SIG-M5 (cell line): Measurements from ENCODE around the gene IPO11.

Experiments used
- DNase-seq: peaks from one replicate; lab custom pipeline; 2025; lab: John Stamatoyannopoulos, UW

IPO11 gene

GRCh38 chr5:62572918-62573514 lies 160.5 kb downstream of the IPO11 start:
- DNase-seq, result no peak

GRCh38 chr5:62574599-62574998 lies 162.0 kb downstream of the IPO11 start:
- DNase-seq, result no peak

- DNase-seq, result no peak
These were observed 162.5 kb downstream of the IPO11 start for GRCh38 chr5:62575066-62575465.

DNA sequence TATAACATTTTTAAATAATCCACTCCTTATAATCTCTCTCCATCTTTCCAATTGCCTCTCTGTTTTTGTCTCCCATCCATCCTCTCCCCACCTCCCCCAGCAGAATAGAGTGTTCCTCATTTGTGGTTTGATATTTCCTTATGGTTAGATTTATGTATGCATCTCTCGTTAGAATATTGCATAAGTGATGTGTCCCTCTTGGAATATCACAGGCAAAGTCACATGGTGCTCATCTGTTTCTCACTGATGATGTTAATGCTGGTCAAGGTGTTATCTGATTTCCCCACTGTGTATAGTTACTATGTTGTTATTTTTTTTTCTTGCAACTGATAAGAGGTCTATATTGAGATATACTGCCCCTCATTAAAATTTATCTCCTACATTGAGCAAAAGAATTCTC lies 162.9 kb downstream of the IPO11 start:
- DNase-seq, result no peak

GRCh38 chr5:62576570-62577170 lies 164.1 kb downstream of the IPO11 start:
- no peak for DNase-seq

DNA sequence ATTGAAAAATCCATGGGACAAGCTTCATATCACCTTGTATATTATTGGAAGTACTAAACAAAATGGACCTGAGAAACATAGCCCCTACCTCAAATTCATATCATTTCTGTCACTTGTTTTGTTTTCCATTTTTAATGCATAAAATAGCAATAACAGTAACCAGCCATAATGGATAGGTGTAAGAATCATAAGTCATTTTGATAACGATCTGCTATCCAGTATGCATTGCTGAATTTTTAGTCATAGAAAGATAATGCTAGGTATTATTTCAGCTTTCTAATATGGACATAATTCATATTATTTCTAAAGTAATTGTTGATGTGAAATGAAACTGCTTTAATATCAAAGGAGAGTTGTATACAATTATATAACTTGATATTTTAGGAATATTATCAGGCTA lies 164.9 kb downstream of the IPO11 start:
- no peak for DNase-seq

DNA sequence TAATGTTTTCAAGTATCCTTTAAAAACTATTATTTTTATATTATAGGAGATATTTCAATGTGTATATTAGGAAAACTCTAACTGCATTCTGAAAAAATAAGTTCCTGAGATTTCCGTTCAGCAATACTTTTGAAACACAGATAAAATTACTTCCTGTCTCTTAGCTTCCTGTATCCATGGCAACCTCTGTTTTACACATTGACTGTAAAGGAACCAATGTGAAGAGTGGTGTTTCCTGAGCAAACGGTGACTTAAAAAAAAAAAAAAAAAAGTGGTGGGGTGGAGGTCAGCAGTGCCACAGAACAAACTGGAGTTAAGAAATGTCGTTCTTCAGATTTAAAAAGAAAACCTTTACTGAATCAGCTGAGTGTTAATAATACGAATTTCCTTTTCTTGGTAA lies 166.0 kb downstream of the IPO11 start, which contains the start of gene LRRC70:
TSS of gene LRRC70 (plus strand) at position 280 of the 400 bp plus-strand sequence. CDS start 620 bp downstream, outside the sequence.
- DNase-seq, result peak; percentile 57

- no peak for DNase-seq
These were observed 167.2 kb downstream of the IPO11 start for GRCh38 chr5:62579761-62580160.

DNA sequence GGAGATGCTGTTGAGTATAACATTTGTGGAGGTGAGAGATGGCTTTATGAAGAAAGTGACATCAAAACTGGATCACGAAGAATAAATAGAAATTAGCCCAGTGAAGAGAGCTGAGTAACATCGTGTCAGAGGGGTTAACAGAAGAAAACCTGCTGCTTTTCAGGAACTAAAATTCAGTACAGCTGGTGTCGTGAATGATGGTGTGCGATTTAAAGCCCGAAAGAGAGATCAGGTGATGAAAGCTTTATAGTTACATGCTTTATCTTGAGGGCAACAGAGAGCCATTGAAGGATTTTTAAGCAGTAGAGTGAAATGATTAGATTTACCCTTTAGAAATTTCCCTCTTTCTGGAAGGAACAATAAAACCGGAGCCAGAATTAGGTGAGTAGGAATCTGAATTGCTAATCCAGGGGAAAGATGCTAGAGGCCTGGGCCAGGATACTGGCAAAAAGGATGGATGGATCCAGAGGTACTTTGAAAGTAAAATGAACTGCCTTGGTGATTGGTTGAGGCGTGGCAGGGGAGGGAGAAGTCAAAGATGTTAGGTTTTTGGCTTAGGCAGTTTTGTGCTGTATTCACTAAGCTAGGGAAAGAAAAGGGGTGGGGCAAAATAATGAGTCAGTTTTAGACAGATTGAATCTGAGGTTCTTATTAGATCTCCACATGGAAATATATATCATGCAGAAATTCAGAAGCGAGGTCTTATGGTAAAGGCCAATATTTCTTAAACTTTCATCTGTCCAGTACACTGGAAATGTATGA lies 169.5 kb downstream of the IPO11 start:
- DNase-seq, result no peak

DNA sequence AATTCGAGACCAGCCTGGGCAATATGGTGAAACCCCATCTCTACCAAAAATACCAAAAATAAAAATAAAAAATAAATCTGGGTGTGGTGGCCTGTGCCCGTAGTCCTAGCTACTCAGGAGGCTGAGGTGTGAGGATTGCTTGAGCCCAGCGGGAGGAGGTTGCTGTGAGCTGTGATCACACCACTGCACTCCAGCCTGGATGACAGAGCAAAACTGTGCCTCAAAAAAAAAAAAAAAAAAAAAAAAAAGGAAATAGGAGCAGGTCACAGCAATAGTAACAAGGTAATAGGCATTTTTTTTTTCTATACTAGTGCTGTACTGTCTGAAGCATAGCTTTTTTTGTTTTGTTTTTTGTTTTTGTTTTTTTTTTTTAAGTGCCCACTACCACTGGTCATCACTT lies 171.8 kb downstream of the IPO11 start:
- no peak for DNase-seq

DNA sequence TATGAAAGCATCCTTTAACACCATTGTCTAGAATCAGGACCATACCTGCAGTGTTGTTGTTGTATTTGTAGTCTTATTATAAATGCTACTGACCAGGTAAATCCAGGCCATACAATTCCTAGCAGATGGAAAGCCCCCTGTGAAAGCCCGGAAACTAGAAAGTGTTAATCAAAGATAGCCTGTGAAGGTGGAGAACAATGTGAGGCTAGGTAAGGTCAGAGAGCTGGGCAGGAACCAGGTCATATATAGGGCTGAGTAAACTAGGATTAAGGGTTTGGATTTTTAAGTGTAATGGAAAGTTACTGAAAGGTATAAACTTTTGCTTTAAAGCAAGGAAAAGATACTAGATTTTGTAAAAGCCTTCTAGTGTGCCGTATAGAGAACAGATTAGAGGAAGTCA lies 172.7 kb downstream of the IPO11 start:
- DNase-seq, result no peak

GRCh38 chr5:62585751-62586150 lies 173.2 kb downstream of the IPO11 start:
- no peak for DNase-seq

DNA sequence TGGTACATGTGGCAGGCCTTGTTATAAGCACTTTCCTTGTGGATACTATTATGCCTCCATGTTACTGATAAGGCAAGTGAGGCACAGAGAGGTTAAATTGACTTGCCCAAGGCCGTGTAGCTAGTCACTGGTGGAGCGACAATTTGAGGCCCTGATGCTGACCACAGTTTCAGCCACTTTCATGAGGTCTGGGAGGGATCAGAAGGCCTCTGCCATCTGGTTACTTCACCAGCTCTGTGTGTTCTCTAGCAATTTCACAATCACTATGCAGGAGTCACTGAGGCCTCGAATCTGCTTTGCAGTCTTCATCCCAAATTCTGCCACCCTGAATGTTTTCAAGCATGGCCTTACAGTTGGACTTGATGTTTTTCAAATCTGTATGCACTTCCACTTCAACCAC lies 175.2 kb downstream of the IPO11 start:
- DNase-seq, result no peak

GRCh38 chr5:62588668-62589067 lies 176.1 kb downstream of the IPO11 start:
- no peak for DNase-seq

- no peak for DNase-seq
These were observed 176.9 kb downstream of the IPO11 start for GRCh38 chr5:62589504-62589903.

- no peak for DNase-seq
These were observed 177.8 kb downstream of the IPO11 start for GRCh38 chr5:62590387-62590786.

DNA sequence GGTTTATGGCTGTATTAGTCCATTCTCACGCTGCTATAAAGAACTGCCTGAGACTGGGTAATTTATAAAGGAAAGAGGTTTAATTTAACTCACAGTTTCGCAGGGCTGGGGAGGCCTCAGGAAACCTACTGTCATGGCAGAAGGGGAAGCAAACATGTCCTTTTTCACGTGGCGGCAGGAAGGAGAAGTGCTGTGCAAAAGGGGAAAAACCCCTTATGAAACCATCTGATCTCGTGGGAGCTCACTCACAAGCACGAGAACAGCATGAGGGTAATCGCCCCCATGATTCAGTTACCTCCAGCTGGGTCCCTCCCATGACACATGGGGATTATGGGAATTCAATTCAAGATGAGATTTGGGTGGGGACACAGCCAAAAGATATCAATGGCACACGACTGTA lies 180.0 kb downstream of the IPO11 start:
- DNase-seq, result no peak

GRCh38 chr5:62593331-62593730 lies 180.8 kb downstream of the IPO11 start:
- no peak for DNase-seq

GRCh38 chr5:62594364-62594984 lies 181.9 kb downstream of the IPO11 start:
- DNase-seq, result no peak

- DNase-seq, result no peak
These were observed 183.5 kb downstream of the IPO11 start for GRCh38 chr5:62596096-62596495.

- no peak for DNase-seq
These were observed 184.1 kb downstream of the IPO11 start for GRCh38 chr5:62596691-62597090.

- DNase-seq, result no peak
These were observed 184.8 kb downstream of the IPO11 start for GRCh38 chr5:62597314-62597713.
